HAP-1 (cell line): ENCODE data around the gene CCDC74B.
"Not testable (repeated sequence)": the region's sequence is repeated elsewhere in the genome, so short reads cannot be mapped to it uniquely, and the experiment has no call there.

Source experiments
- DNase-seq, 2 experiments: peaks; one replicate each; pipeline ENCODE4 v3.0.0-alpha.2; 2016 to 2020; ENCODE audit warnings: low spot score in 2 of 2
- H3K27me3 ChIP-seq: fragments of 250-450 bp; sonication (Bioruptor Pico); 2 replicates; pipeline ENCODE4 v1.5.1; 2020; ENCODE audit warnings: low read depth, mild to moderate bottlenecking, moderate library complexity
- H3K36me3 ChIP-seq: fragments of 250-450 bp; sonication (Bioruptor Pico); replicated peaks from 2 replicates; pipeline ENCODE4 v1.5.1; 2020; ENCODE audit warnings: mild to moderate bottlenecking
- H3K4me1 ChIP-seq: fragments of 250-450 bp; sonication (Bioruptor Pico); 2 replicates; pipeline ENCODE4 v1.5.1; 2020; ENCODE audit warnings: mild to moderate bottlenecking
- H3K4me3 ChIP-seq: fragments of 250-450 bp; sonication (Bioruptor Pico); 2 replicates; pipeline ENCODE4 v1.5.1; 2020; ENCODE audit warnings: mild to moderate bottlenecking, moderate library complexity
- H3K9me3 ChIP-seq: fragments of 250-450 bp; sonication (Bioruptor Pico); 2 replicates; pipeline ENCODE4 v1.5.1; 2020; ENCODE audit warnings: mild to moderate bottlenecking, moderate library complexity
- in situ Hi-C: fragments of 300-500 bp; cut with MboI; formaldehyde crosslinking; loops from 3 replicates; pipeline ENCODE4 v1.14.3; 2020; ENCODE audit warnings: low sequenced_read_pairs, inconsistent platforms, mixed read lengths

Gene CCDC74B

DNA sequence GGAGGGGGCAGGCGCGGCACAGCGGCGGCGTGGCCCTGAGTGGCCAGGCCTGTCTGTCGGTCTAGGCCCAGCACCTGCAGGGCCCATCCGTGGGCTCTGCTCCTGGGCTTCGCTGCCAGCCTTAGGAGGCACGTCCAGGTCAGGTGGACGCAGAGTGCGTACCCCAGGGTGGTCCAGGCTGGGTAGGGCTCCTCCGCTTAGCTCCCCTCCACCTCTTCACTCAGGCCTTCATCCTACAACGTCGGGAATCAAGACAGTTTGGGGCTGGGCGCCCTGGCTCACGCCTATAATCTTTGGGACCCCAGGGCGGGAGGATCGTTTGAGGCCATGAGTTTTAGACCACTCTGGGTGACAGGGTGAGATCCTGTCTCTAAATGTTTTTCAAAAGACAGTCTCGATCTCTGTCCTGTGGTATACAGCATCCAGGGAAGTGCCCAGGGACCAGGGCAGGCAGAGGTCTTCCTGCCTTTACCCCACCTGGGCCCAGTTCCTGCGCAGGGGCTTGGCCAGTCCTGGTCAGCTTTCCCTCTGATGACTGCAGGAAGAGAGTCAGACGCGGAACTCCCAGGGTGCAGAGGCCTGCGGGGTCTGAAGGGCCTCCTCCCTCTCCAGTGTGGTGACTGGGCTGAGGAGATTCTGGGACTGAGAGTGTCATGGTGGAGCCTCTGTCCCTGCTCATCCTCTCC lies 38.1 kb upstream of the CCDC74B start:
- peak overlapping the region; percentile 94 for H3K4me3 ChIP-seq
- not testable (repeated sequence) for H3K4me1 ChIP-seq, H3K36me3 ChIP-seq, H3K27me3 ChIP-seq, H3K9me3 ChIP-seq
- DNase-seq = peak in 1 of 2 experiments; percentile 31
- in situ Hi-C loops = loop anchor here (5.0 to 25.0 kb wide), 2 partner anchors 149 to 904 kb away; partner anchors contain the start of gene FAM168B

DNA sequence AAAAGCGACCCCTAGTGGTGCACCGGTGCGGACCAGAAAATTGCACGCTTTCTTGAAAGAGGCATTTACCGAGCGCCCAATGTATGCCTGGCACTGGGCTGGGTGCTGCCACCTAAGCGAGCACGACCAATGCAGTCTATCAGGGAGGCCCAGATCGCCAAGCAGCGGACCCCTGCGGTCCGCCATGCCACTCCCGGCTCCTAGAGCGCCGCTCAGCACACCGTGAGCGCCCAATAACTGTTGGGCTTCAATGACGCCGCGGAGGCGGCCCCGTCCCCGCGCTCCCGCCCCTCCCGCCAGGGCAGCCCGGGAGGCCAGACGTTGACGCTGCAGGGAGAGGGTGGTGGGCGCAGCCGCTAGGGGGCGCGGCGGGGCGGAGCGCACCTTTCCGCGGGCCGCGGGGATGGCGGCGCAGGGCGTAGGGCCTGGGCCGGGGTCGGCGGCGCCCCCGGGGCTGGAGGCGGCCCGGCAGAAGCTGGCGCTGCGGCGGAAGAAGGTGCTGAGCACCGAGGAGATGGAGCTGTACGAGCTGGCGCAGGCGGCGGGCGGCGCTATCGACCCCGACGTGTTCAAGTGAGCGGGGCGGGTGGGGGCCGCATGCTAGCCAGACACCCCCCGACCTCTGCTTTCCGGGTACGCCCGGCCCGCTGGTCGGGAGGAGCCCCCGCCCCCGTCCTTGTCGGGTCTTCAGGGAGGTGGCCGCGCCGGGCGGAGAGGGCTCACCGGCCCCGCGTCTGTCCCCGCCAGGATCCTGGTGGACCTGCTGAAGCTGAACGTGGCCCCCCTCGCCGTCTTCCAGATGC lies 37.2 kb upstream of the CCDC74B start, which contains the start of gene MZT2B:
TSS of gene MZT2B (plus strand) at position 383 of the 803 bp plus-strand sequence. CDS start at position 404, 21 bp downstream.
- not testable (repeated sequence) for H3K4me1 ChIP-seq, H3K27me3 ChIP-seq, H3K36me3 ChIP-seq, H3K9me3 ChIP-seq
- in situ Hi-C loops = loop anchor here (5.0 to 25.0 kb wide), 2 partner anchors 150 to 905 kb away; partner anchors contain the start of gene FAM168B
- peak within 1 kb of the TSS; percentile 94 for H3K4me3 ChIP-seq
- DNase-seq = peak; percentile 73 to 91

DNA sequence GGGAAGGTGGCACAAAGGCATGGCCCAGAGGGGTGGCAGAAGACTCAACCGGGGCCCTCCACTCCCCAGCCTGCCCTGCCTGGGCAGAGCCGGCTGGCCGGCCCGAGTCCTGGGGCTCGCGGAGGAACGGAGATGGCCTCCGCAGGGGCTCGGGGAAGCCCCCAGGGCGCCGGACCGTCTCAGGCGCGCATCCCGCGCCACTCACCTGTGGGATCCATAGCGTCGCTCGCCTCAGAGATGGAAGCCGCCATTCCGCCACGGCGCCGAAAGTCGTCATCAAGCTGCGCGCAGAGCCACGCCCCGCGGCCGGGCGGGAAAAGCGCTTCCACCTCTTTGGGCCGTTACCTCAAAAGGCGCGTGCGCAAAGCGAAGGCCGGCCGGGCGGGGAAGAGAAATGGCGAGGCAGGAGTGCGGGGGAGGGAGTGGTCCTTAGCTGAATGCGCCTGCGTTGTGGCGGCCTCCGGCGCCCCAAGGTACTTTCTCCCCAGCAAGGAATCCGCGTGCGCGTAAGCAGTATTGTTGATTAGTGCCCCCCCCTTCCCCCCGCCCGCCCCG lies 36.5 kb upstream of the CCDC74B start, which contains the start of gene SMPD4:
TSS of gene SMPD4 (minus strand) at position 278 of the 555 bp plus-strand sequence. CDS start 5,010 bp downstream, outside the sequence.
- Histone ChIP-seq H3K4me3 (peak within 1 kb of the TSS; percentile 94), H3K4me1 (no peaks in the 10 kb centered on the region), H3K27me3 (no peaks in the 10 kb centered on the region), H3K9me3 (no peaks in the 10 kb centered on the region), H3K36me3 (peaks cover 6% of the 10 kb centered on the region; the same call in 1 of the 2 replicates)
- in situ Hi-C loops = loop anchor here (5.0 to 25.0 kb wide), 2 partner anchors 151 to 906 kb away; partner anchors contain the start of gene FAM168B
- DNase-seq = peak; percentile 86 to 97

GRCh38 chr2:130180404-130181324 lies 35.8 kb upstream of the CCDC74B start:
- peak overlapping the region; percentile 94 for H3K4me3 ChIP-seq
- in situ Hi-C loops = loop anchor here (5.0 to 25.0 kb wide), 2 partner anchors 152 to 907 kb away; partner anchors contain the start of gene FAM168B

GRCh38 chr2:130174866-130175265 lies 30.0 kb upstream of the CCDC74B start:
- not testable (repeated sequence) for H3K4me1 ChIP-seq, H3K4me3 ChIP-seq, DNase-seq, H3K9me3 ChIP-seq, H3K27me3 ChIP-seq
- in situ Hi-C loops = loop anchor here (25.0 kb wide), 1 partner anchor 912 kb away; the partner anchor contains the start of gene FAM168B
- peaks cover 15% of the 10 kb centered on the region for H3K36me3 ChIP-seq

More at GRCh38 chr2:130180404-130181324, 35.8 kb upstream of the CCDC74B start:
- H3K36me3 ChIP-seq, DNase-seq, H3K27me3 ChIP-seq, H3K9me3 ChIP-seq, H3K4me1 ChIP-seq: not testable (repeated sequence)

DNA sequence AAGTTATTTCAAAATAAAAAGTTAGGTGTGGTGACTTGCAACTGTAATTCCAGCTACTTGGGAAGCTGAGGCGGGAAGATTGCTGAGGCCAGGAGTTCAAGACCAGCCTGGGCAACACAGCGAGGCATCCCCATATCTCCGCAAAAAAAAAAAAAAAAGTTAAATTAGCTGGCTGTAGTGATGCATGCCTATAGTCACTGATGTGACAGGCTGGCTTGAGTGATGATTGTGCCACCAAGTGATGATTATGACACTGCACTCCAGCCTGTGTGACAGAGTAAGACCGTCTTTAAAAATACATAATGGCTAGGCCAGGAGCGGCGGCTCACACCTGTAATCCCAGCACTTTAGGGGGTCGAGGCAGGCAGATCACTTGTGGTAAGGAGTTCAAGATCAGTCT lies 25.0 kb upstream of the CCDC74B start:
- Histone ChIP-seq H3K27me3 (no peaks in the 10 kb centered on the region), H3K36me3 (peaks cover 27% of the 10 kb centered on the region), H3K4me3 (no peak overlapping the region), H3K9me3 (no peaks in the 10 kb centered on the region), H3K4me1 (no peaks in the 10 kb centered on the region)
- no peak for DNase-seq
- in situ Hi-C loops = loop anchor here (5.0 kb wide), 1 partner anchor 1337 kb away; no protein-coding TSS in a partner anchor

DNA sequence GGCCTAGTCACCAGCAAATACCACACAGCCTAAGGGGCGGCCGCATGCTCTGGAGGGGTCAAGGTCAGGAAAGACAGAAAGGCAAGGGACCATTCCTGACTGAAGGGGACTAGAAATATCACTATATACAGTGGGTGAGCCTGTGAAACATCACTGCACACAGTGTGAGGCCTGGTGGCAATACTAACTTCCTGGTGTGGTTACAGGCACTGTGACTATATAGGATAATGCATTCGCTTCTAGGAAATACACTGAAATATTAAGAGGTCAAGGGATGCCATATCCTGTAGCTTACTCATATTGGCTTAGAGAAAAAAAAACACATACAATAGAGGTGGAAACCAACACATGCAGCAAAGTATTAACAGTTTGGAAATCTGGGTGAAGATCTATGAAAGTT lies 24.3 kb upstream of the CCDC74B start:
- H3K36me3 ChIP-seq = peaks cover 25% of the 10 kb centered on the region
- not testable (repeated sequence) for H3K4me1 ChIP-seq, H3K9me3 ChIP-seq, DNase-seq, H3K4me3 ChIP-seq, H3K27me3 ChIP-seq
- in situ Hi-C loops = loop anchor here (5.0 kb wide), 1 partner anchor 1338 kb away; no protein-coding TSS in a partner anchor

DNA sequence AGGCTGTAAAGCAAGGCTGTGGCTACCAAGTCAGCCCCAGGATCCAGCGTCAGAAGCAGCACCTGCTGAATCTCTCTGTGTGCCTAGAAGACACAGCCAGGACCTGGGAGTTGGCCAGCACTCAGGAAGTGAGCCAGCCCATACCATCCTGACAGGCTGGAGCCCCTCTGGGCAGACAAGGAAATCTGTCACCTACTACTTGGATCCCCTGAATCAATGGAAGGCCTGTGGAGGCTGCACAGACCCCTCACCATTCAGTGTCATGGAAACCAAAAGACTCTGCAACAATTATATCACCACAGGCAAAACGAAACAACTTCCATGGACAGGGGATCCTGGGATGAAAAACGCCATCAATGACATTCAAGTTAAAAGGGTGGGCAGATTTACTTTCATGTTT lies 21.7 kb upstream of the CCDC74B start:
- H3K9me3 ChIP-seq, DNase-seq, H3K4me3 ChIP-seq, H3K27me3 ChIP-seq, H3K4me1 ChIP-seq: not testable (repeated sequence)
- in situ Hi-C loops = loop anchor here (5.0 kb wide), 1 partner anchor 1341 kb away; no protein-coding TSS in a partner anchor
- H3K36me3 ChIP-seq = peaks cover 25% of the 10 kb centered on the region

DNA sequence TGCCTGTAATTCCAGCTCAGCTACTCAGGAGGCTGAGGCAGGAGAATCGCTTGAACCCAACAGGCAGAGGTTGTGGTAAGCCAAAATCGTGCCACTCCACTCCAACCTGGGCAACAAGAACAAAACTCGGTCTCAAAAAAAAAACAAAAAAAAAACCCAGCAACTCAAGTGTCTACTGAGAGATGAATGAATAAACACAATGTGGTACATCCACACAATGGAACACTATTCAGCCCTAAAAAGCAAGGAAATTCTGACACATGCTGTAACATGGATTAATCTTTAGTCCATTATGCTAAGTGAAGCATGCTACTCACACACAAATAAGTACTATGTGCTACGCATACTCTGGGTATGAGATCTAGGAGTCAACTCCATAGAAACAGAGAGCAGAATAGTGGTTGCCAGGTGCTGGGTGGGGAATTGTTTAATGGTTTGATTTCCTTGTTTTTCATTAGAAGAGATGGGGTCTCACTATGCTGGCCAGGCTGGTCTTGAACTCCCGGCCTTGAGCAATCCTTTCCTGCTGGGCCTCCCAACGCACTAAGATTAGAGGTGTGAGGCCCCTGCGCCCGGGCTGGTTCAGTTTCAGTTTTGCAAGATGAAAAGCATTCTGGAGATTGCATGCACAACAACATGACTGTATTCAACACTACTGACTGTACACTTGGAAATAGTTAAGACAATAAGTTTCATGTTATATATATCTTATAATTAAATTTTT lies 20.5 kb upstream of the CCDC74B start:
- no peak for DNase-seq
- in situ Hi-C loops = loop anchor here (5.0 kb wide), 1 partner anchor 1342 kb away; no protein-coding TSS in a partner anchor
- Histone ChIP-seq H3K27me3 (no peaks in the 10 kb centered on the region), H3K9me3 (no peaks in the 10 kb centered on the region), H3K36me3 (peaks cover 25% of the 10 kb centered on the region), H3K4me1 (no peaks in the 10 kb centered on the region), H3K4me3 (no peak overlapping the region)

GRCh38 chr2:130162968-130163367 lies 18.1 kb upstream of the CCDC74B start:
- in situ Hi-C loops = no loop called here
- peaks cover 26% of the 10 kb centered on the region for H3K36me3 ChIP-seq
- no peak overlapping the region for H3K4me3 ChIP-seq

GRCh38 chr2:130162486-130162885 lies 17.6 kb upstream of the CCDC74B start:
- H3K4me1 ChIP-seq, in situ Hi-C loops, H3K4me3 ChIP-seq, H3K27me3 ChIP-seq, H3K9me3 ChIP-seq, DNase-seq: not testable (repeated sequence)
- peaks cover 21% of the 10 kb centered on the region for H3K36me3 ChIP-seq

More at GRCh38 chr2:130162968-130163367, 18.1 kb upstream of the CCDC74B start:
- H3K4me1 ChIP-seq = no peaks in the 10 kb centered on the region
- H3K27me3 ChIP-seq = no peaks in the 10 kb centered on the region
- DNase-seq = no peak
- no peaks in the 10 kb centered on the region for H3K9me3 ChIP-seq
